H9 (cell line): ENCODE data around the gene TXNL4A. TPM values are rescaled to one million over a fixed set of nuclear protein-coding genes. Genes with fewer than 3 reads are reported as not detected.

Experiments used
- DNase-seq: peaks from one replicate; pipeline ENCODE4 v3.0.0-alpha.2; 2017
- H2AFZ ChIP-seq: one replicate; pipeline ENCODE4 v1.6.1; 2013; ENCODE audit warnings: mild to moderate bottlenecking, low read length, control low read depth, moderate library complexity
- H2AK5ac ChIP-seq: 2 replicates; pipeline ENCODE4 v1.6.1; 2013; ENCODE audit warnings: low read length, control low read depth, mixed read lengths; ENCODE audit not compliant: insufficient read length
- H2BK120ac ChIP-seq: one replicate; pipeline ENCODE4 v1.6.1; 2013; ENCODE audit warnings: low read depth, mild to moderate bottlenecking, low read length, control low read depth, inconsistent platforms; ENCODE audit not compliant: poor library complexity, severe bottlenecking
- H2BK12ac ChIP-seq: 2 replicates; pipeline ENCODE4 v1.6.1; 2013; ENCODE audit warnings: low read length, control low read depth, mixed read lengths, low read depth; ENCODE audit not compliant: insufficient read length
- H2BK15ac ChIP-seq: 2 replicates; pipeline ENCODE4 v1.6.1; 2013; ENCODE audit warnings: low read depth, low read length, control low read depth
- H2BK20ac ChIP-seq: one replicate; pipeline ENCODE4 v1.6.1; 2013; ENCODE audit warnings: low read depth, mild to moderate bottlenecking, low read length, control low read depth, inconsistent platforms; ENCODE audit not compliant: poor library complexity, severe bottlenecking
- H2BK5ac ChIP-seq: 2 replicates; pipeline ENCODE4 v1.6.1; 2013; ENCODE audit warnings: low read length, control low read depth, mixed read lengths; ENCODE audit not compliant: insufficient read length
- H3K14ac ChIP-seq: 2 replicates; pipeline ENCODE4 v1.6.1; 2013; ENCODE audit warnings: low read length, control low read depth; ENCODE audit not compliant: insufficient read depth
- H3K18ac ChIP-seq: 2 replicates; pipeline ENCODE4 v1.6.1; 2013; ENCODE audit warnings: low read depth, mild to moderate bottlenecking, mixed read lengths, low read length, control low read depth; ENCODE audit not compliant: insufficient read length
- H3K23ac ChIP-seq: 2 replicates; pipeline ENCODE4 v1.6.1; 2013; ENCODE audit warnings: low read length, control low read depth, mixed read lengths, low read depth; ENCODE audit not compliant: insufficient read length
- H3K23me2 ChIP-seq: 2 replicates; pipeline ENCODE4 v1.6.1; 2013; ENCODE audit warnings: low read depth, mild to moderate bottlenecking, mixed read lengths, low read length, control low read depth; ENCODE audit not compliant: insufficient read length, poor library complexity, severe bottlenecking
- H3K27ac ChIP-seq: 2 replicates; pipeline ENCODE4 v1.5.1; 2013; ENCODE audit warnings: low read length, control low read depth, mixed read lengths, low read depth; ENCODE audit not compliant: insufficient read length
- H3K27me3 ChIP-seq: 2 replicates; pipeline ENCODE4 v1.6.1; 2013; ENCODE audit warnings: low read length, control low read depth, inconsistent platforms; ENCODE audit not compliant: insufficient read depth
- H3K4ac ChIP-seq: 2 replicates; pipeline ENCODE4 v1.6.1; 2013; ENCODE audit warnings: low read depth, mild to moderate bottlenecking, control low read depth, inconsistent platforms, low read length, moderate library complexity
- H3K4me1 ChIP-seq: 2 replicates; pipeline ENCODE4 v1.6.1; 2013; ENCODE audit warnings: low read length, control low read depth, inconsistent platforms; ENCODE audit not compliant: insufficient read depth
- H3K4me2 ChIP-seq: 2 replicates; pipeline ENCODE4 v1.6.1; 2013; ENCODE audit warnings: low read length, control low read depth, mixed read lengths; ENCODE audit not compliant: insufficient read length, insufficient read depth
- H3K56ac ChIP-seq: 2 replicates; pipeline ENCODE4 v1.6.1; 2013; ENCODE audit warnings: low read depth, mild to moderate bottlenecking, mixed read lengths, low read length, control low read depth; ENCODE audit not compliant: insufficient read length
- H3K79me1 ChIP-seq: 2 replicates; pipeline ENCODE4 v1.6.1; 2013; ENCODE audit warnings: low read depth, mild to moderate bottlenecking, moderate library complexity, low read length, control low read depth, inconsistent platforms; ENCODE audit not compliant: insufficient read depth, poor library complexity, severe bottlenecking
- H3K79me2 ChIP-seq: 2 replicates; pipeline ENCODE4 v1.6.1; 2013; ENCODE audit warnings: low read length, control low read depth, inconsistent platforms; ENCODE audit not compliant: insufficient read depth
- H3K9ac ChIP-seq: 2 replicates; pipeline ENCODE4 v1.6.1; 2013; ENCODE audit warnings: low read length, control low read depth, mixed read lengths; ENCODE audit not compliant: insufficient read length; ENCODE audit errors: extremely low read depth
- H3K9me3 ChIP-seq: one replicate; pipeline ENCODE4 v1.6.1; 2013; ENCODE audit warnings: low read depth, low read length, inconsistent platforms; ENCODE audit not compliant: control insufficient read depth
- H3T11ph ChIP-seq: one replicate; pipeline ENCODE4 v1.6.1; 2013; ENCODE audit warnings: mild to moderate bottlenecking, low read length, control low read depth, inconsistent platforms
- H4K20me1 ChIP-seq: one replicate; pipeline ENCODE4 v1.6.1; 2013; ENCODE audit not compliant: control insufficient read depth, insufficient read length, insufficient read depth
- H4K5ac ChIP-seq: 2 replicates; pipeline ENCODE4 v1.6.1; 2013; ENCODE audit warnings: low read depth, mild to moderate bottlenecking, mixed read lengths, low read length, control low read depth; ENCODE audit not compliant: insufficient read length
- H4K8ac ChIP-seq: replicated peaks from 2 replicates; pipeline ENCODE4 v1.6.1; 2013; ENCODE audit warnings: low read length, control low read depth, mixed read lengths, low read depth; ENCODE audit not compliant: insufficient read length
- H4K91ac ChIP-seq: 2 replicates; pipeline ENCODE4 v1.6.1; 2013; ENCODE audit warnings: low read depth, mild to moderate bottlenecking, moderate library complexity, mixed read lengths, low read length, control low read depth; ENCODE audit not compliant: insufficient read length
- H3K27ac Mint-ChIP-seq, 3 experiments: 2 replicates in 2 of 3; 3 replicates in 1 of 3; pipeline ENCODE4 v1.8.0; 2020 to 2021; ENCODE audit warnings: mixed read lengths in 3 of 3, mild to moderate bottlenecking in 1 of 3, moderate library complexity in 1 of 3
- H3K27me3 Mint-ChIP-seq: 2 replicates; pipeline ENCODE4 v1.8.0; 2021; ENCODE audit warnings: low read depth, mild to moderate bottlenecking, moderate library complexity, mixed read lengths
- H3K36me3 Mint-ChIP-seq, 3 experiments: 2 replicates in 2 of 3; 3 replicates in 1 of 3; pipeline ENCODE4 v1.8.0; 2020 to 2021; ENCODE audit warnings: low read depth in 3 of 3, mixed read lengths in 3 of 3; ENCODE audit not compliant: insufficient read depth in 1 of 3
- H3K4me1 Mint-ChIP-seq, 2 experiments: 2 replicates each; pipeline ENCODE4 v1.8.0; 2020; ENCODE audit warnings: mixed read lengths in 2 of 2
- H3K4me3 Mint-ChIP-seq, 2 experiments: 2 replicates in 1 of 2; 3 replicates in 1 of 2; pipeline ENCODE4 v1.8.0; 2020 to 2021; ENCODE audit warnings: mild to moderate bottlenecking in 2 of 2, mixed read lengths in 2 of 2, moderate library complexity in 1 of 2
- H3K9me3 Mint-ChIP-seq, 2 experiments: 2 replicates in 1 of 2; 3 replicates in 1 of 2; pipeline ENCODE4 v1.8.0; 2020; ENCODE audit warnings: mild to moderate bottlenecking in 2 of 2, mixed read lengths in 2 of 2, moderate library complexity in 1 of 2
- WGBS: extraction: QIAGEN DNeasy Blood & Tissue Kit; methylation state at CpG from one replicate; pipeline ENCODE4 v1.1.7; 2013; ENCODE audit warnings: missing lambda C conversion rate, low lambda C conversion rate, mixed read lengths; ENCODE audit not compliant: insufficient read length; ENCODE audit errors: extremely low coverage; 5-methylcytosine and 5-hydroxymethylcytosine counted together
- total RNA-seq: library from RNA; stranded (reverse); gene quantifications from 2 replicates; pipeline ENCODE4 v1.2.1, GENCODE V29; 2021
- TF ChIP-seq, protein P1 (sequence below): fragments of 200-600 bp; sonication (generic); conservative IDR thresholded peaks from 3 replicates; pipeline ENCODE4 v1.8.0; 2021; ENCODE audit warnings: antibody characterized with exemption, mild to moderate bottlenecking

The TXNL4A gene
- total RNA-seq, 1 experiment from 2014 or later: 163 TPM

DNA sequence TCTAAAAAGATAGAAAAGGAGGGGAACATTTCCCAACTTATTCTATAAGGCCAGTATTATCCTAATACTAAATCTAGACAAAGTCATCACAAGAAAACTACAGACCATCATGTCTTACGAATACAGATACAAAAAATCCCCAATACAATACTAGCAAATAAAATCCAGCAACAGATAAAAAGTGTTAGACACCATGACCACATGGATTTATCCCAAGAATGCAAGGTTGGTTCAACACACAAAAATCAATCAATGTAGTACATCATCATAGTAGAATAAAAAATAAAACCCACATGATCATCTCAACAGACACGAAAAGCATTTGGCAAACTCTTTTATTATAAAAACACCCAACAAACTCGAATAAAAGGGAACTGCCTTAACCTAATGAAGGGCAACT, 55.5 kb downstream of the TXNL4A start:
- Histone ChIP-seq H2BK20ac (no peak overlapping the region), H2BK5ac (no peak overlapping the region), H3K27ac (no peak overlapping the region), H3K23ac (no peak overlapping the region), H3K79me1 (no peaks in the 10 kb centered on the region), H2BK12ac (no peak overlapping the region), H3K56ac (no peak overlapping the region), H3K79me2 (no peaks in the 10 kb centered on the region), H4K20me1 (peaks cover 3% of the 10 kb centered on the region), H3K4me2 (no peak overlapping the region), H4K91ac (no peak overlapping the region), H3K14ac (no peak overlapping the region), H3K4me1 (no peaks in the 10 kb centered on the region), H3K9me3 (peaks cover 5% of the 10 kb centered on the region), H3T11ph (no peak overlapping the region), H2BK120ac (no peak overlapping the region), H2BK15ac (no peak overlapping the region), H3K18ac (no peak overlapping the region), H3K27me3 (no peaks in the 10 kb centered on the region; the same call in 1 of the 2 replicates), H4K8ac (no peak overlapping the region), H2AFZ (no peak overlapping the region), H3K9ac (no peak overlapping the region), H2AK5ac (no peak overlapping the region), H3K23me2 (no peaks in the 10 kb centered on the region), H4K5ac (no peak overlapping the region), H3K4ac (no peak overlapping the region)
- WGBS: no CpG with 5 or more reads among the region's 3 CpGs
- TF ChIP-seq, protein P1, sequence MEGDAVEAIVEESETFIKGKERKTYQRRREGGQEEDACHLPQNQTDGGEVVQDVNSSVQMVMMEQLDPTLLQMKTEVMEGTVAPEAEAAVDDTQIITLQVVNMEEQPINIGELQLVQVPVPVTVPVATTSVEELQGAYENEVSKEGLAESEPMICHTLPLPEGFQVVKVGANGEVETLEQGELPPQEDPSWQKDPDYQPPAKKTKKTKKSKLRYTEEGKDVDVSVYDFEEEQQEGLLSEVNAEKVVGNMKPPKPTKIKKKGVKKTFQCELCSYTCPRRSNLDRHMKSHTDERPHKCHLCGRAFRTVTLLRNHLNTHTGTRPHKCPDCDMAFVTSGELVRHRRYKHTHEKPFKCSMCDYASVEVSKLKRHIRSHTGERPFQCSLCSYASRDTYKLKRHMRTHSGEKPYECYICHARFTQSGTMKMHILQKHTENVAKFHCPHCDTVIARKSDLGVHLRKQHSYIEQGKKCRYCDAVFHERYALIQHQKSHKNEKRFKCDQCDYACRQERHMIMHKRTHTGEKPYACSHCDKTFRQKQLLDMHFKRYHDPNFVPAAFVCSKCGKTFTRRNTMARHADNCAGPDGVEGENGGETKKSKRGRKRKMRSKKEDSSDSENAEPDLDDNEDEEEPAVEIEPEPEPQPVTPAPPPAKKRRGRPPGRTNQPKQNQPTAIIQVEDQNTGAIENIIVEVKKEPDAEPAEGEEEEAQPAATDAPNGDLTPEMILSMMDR: no peak
- Mint-ChIP-seq H3K27me3 (peaks cover 7% of the 10 kb centered on the region; the same call in 1 of the 2 replicates), H3K4me3 (no peak overlapping the region), H3K4me1 (peaks cover 2 to 8% of the 10 kb centered on the region in 2 experiments; a peak in 3 of 4 replicates), H3K9me3 (peaks cover 37 to 44% of the 10 kb centered on the region in 2 experiments), H3K36me3 (peaks cover 14 to 61% (median 32%) of the 10 kb centered on the region in 3 experiments), H3K27ac (no peak overlapping the region)
- no peak for DNase-seq
